Endothelial cell of umbilical vein (primary cell): ENCODE measurements around the gene JAKMIP1. TPM values are rescaled to one million over a fixed set of nuclear protein-coding genes. Genes with fewer than 3 reads are reported as not detected.
"Not testable (repeated sequence)": the region's sequence is repeated elsewhere in the genome, so short reads cannot be mapped to it uniquely, and the experiment has no call there.

Source experiments
- BruUV-seq: library from RNA; stranded (reverse); fragments of 400-500 nt; replicated peaks from 2 replicates; lab custom pipeline; 2021; lab: Mats Ljungman, UMichigan
- CTCF ChIA-PET: fragments of 300-600, 350-600 bp; sonication (Branson Sonifier 250); formaldehyde crosslinking; loops from one replicate; lab custom pipeline; 2021; ENCODE audit warnings: antibody characterized with exemption, inconsistent platforms; lab: Charles Lee
- POLR2A ChIA-PET: fragments of 300-600, 350-600 bp; sonication (Branson Sonifier 250); formaldehyde crosslinking; loops from one replicate; lab custom pipeline; 2021; ENCODE audit warnings: antibody characterized with exemption, inconsistent platforms; lab: Charles Lee
- DNase-seq: peaks from one replicate; pipeline ENCODE4 v3.0.0-alpha.2; 2011; ENCODE audit warnings: low read depth, low spot score
- FAIRE-seq: peaks from 2 replicates; lab custom pipeline; 2011; peaks lifted over from hg19 to GRCh38; lab: Jason Lieb, UNC
- H2AFZ ChIP-seq: 2 replicates; pipeline ENCODE4 v1.6.0; 2012; ENCODE audit warnings: low read depth, low read length, control low read depth, inconsistent platforms
- H3K27ac ChIP-seq: 2 replicates; pipeline ENCODE4 v1.5.1; 2011; ENCODE audit warnings: low read depth, mild to moderate bottlenecking, control low read depth, low read length, moderate library complexity; ENCODE audit not compliant: insufficient read depth
- H3K27me3 ChIP-seq, 2 experiments: 2 replicates each; pipeline versions ENCODE4 v1.6.0 to v1.6.1; 2011; ENCODE audit warnings: low read length in 2 of 2, mixed read lengths in 1 of 2; ENCODE audit not compliant: control insufficient read depth in 2 of 2, insufficient read depth in 2 of 2
- H3K36me3 ChIP-seq, 2 experiments: 2 replicates in 1 of 2; 3 replicates in 1 of 2; pipeline ENCODE4 v1.5.1; 2011; ENCODE audit warnings: low read length in 2 of 2, mild to moderate bottlenecking in 1 of 2, moderate library complexity in 1 of 2; ENCODE audit not compliant: control insufficient read depth in 2 of 2, insufficient read depth in 2 of 2; ENCODE audit errors: extremely low read depth in 1 of 2
- H3K4me1 ChIP-seq: 3 replicates; pipeline ENCODE4 v1.5.1; 2011; ENCODE audit warnings: mild to moderate bottlenecking, low read length; ENCODE audit not compliant: control insufficient read depth, insufficient read depth; ENCODE audit errors: extremely low read depth
- H3K4me2 ChIP-seq: 2 replicates; pipeline ENCODE4 v1.6.1; 2011; ENCODE audit warnings: low read length, control low read depth, mixed read lengths; ENCODE audit not compliant: insufficient read depth
- H3K4me3 ChIP-seq, 3 experiments: fragments of 200-600 bp in 1 of 3; sonication (generic), shearing (Covaris generic) in 1 of 3; replicated peaks in 1 of 3; 2 replicates each; pipeline ENCODE4 v1.5.1; 2011 to 2016; ENCODE audit warnings: control low read depth in 3 of 3, low read length in 3 of 3, mild to moderate bottlenecking in 2 of 3, inconsistent platforms in 1 of 3, low read depth in 1 of 3, moderate library complexity in 1 of 3; ENCODE audit not compliant: insufficient read depth in 1 of 3
- H3K79me2 ChIP-seq: 2 replicates; pipeline ENCODE4 v1.6.0; 2012; ENCODE audit warnings: low read length, inconsistent platforms; ENCODE audit not compliant: control insufficient read depth, insufficient read depth
- H3K9ac ChIP-seq: replicated peaks from 2 replicates; pipeline ENCODE3; 2011; ENCODE audit warnings: low read length, control low read depth; ENCODE audit not compliant: insufficient read depth; ENCODE audit errors: extremely low read depth
- H3K9me1 ChIP-seq: replicated peaks from 3 replicates; pipeline ENCODE4 v1.6.0; 2011; ENCODE audit warnings: mild to moderate bottlenecking, low read length; ENCODE audit not compliant: control insufficient read depth, insufficient read depth; ENCODE audit errors: extremely low read depth
- H3K9me3 ChIP-seq: replicated peaks from 2 replicates; pipeline ENCODE4 v1.5.1; 2012; ENCODE audit warnings: low read length, inconsistent platforms; ENCODE audit not compliant: control insufficient read depth, insufficient read depth
- H4K20me1 ChIP-seq: replicated peaks from 2 replicates; pipeline ENCODE3; 2011; ENCODE audit warnings: mild to moderate bottlenecking, low read length; ENCODE audit not compliant: control insufficient read depth, insufficient read depth; ENCODE audit errors: extremely low read depth
- GATA2 ChIP-seq: IDR thresholded peaks from 2 replicates; pipeline ENCODE4 v1.7.0; 2011; ENCODE audit warnings: low read depth, mild to moderate bottlenecking, moderate library complexity, mixed read lengths, low read length; ENCODE audit not compliant: insufficient read length, insufficient read depth
- JUN ChIP-seq: IDR thresholded peaks from 2 replicates; pipeline ENCODE4 v1.6.1; 2011; ENCODE audit warnings: borderline replicate concordance, low read depth; ENCODE audit not compliant: insufficient read length, insufficient read depth
- MYC ChIP-seq: IDR thresholded peaks from one replicate; pipeline ENCODE4 v1.6.1; 2011; ENCODE audit warnings: mild to moderate bottlenecking, low read depth, low read length
- dilution Hi-C: fragments of 300-500 bp; cut with MboI; formaldehyde crosslinking; loops from one replicate; pipeline ENCODE4 v1.15.0; 2019; ENCODE audit warnings: low sequenced_read_pairs; ENCODE audit not compliant: extremely low pct_ligation_motif_present
- intact Hi-C: fragments of 100-400 bp; cut with micrococcal nuclease; formaldehyde crosslinking; loops from one replicate; pipeline ENCODE4 v1.10.0; 2022
- polyA plus RNA-seq, 4 experiments: library from polyadenylated mRNA; depleted of rRNA in 3 of 4; stranded (reverse) in 3 of 4; unstranded in 1 of 4; fragments of >200 nt; gene quantifications; 2 replicates each; pipeline versions ENCODE4 v1.2.1 to v1.2.3, GENCODE V29; 2011 to 2012; ENCODE audit warnings: missing spikeins in 1 of 4
- total RNA-seq: library from RNA; stranded (reverse); gene quantifications from 2 replicates; pipeline ENCODE4 v1.2.3, GENCODE V29; 2021

The JAKMIP1 gene
- total and polyA plus RNA-seq, 2 donors (not counting 3 experiments of a cell fraction or from before 2014, with no cell fraction given): not detected

GRCh38 chr4:6005175-6005574 lies 195.2 kb downstream of the JAKMIP1 start:
- H3K27ac ChIP-seq: no peak overlapping the region
- no peaks in the 10 kb centered on the region for H3K36me3 ChIP-seq
- dilution Hi-C loops (no loop called here), intact Hi-C loops (no loop called here)
- TF ChIP-seq GATA2 (no peak), JUN (no peak), MYC (no peak)
- no peaks in the 10 kb centered on the region for H3K9me1 ChIP-seq
- ChIA-PET POLR2A (no interaction called here), CTCF (no interaction called here)
- no peak for DNase-seq
- no peaks in the 10 kb centered on the region for H3K27me3 ChIP-seq
- H3K9me3 ChIP-seq: no peaks in the 10 kb centered on the region
- no peak overlapping the region for H3K4me3 ChIP-seq
- no peak overlapping the region for H3K4me2 ChIP-seq
- BruUV-seq: no TSS peak
- no peaks in the 10 kb centered on the region for H3K79me2 ChIP-seq
- no peaks in the 10 kb centered on the region for H4K20me1 ChIP-seq
- no peak overlapping the region for H3K9ac ChIP-seq
- FAIRE-seq: no peak
- H3K4me1 ChIP-seq: no peaks in the 10 kb centered on the region
- no peak overlapping the region for H2AFZ ChIP-seq

- H3K27me3 ChIP-seq, H3K36me3 ChIP-seq, H3K4me1 ChIP-seq, H4K20me1 ChIP-seq, H3K79me2 ChIP-seq, H3K4me3 ChIP-seq, FAIRE-seq, H2AFZ ChIP-seq, POLR2A ChIA-PET, intact Hi-C loops, DNase-seq, H3K9ac ChIP-seq, H3K9me1 ChIP-seq, H3K4me2 ChIP-seq, CTCF ChIA-PET, dilution Hi-C loops, H3K27ac ChIP-seq, H3K9me3 ChIP-seq, BruUV-seq: not testable (repeated sequence)
These were observed 196.9 kb downstream of the JAKMIP1 start for GRCh38 chr4:6003485-6003884.
